H9 (cell line): ENCODE measurements around the gene AGTRAP. TPM values are rescaled to one million over a fixed set of nuclear protein-coding genes. Genes with fewer than 3 reads are reported as not detected.

Source experiments
- DNase-seq: peaks from one replicate; pipeline ENCODE4 v3.0.0-alpha.2; 2017
- H2AFZ ChIP-seq: one replicate; pipeline ENCODE4 v1.6.1; 2013; ENCODE audit warnings: mild to moderate bottlenecking, low read length, control low read depth, moderate library complexity
- H2AK5ac ChIP-seq: 2 replicates; pipeline ENCODE4 v1.6.1; 2013; ENCODE audit warnings: low read length, control low read depth, mixed read lengths; ENCODE audit not compliant: insufficient read length
- H2BK120ac ChIP-seq: one replicate; pipeline ENCODE4 v1.6.1; 2013; ENCODE audit warnings: low read depth, mild to moderate bottlenecking, low read length, control low read depth, inconsistent platforms; ENCODE audit not compliant: poor library complexity, severe bottlenecking
- H2BK12ac ChIP-seq: 2 replicates; pipeline ENCODE4 v1.6.1; 2013; ENCODE audit warnings: low read length, control low read depth, mixed read lengths, low read depth; ENCODE audit not compliant: insufficient read length
- H2BK15ac ChIP-seq: 2 replicates; pipeline ENCODE4 v1.6.1; 2013; ENCODE audit warnings: low read depth, low read length, control low read depth
- H2BK20ac ChIP-seq: one replicate; pipeline ENCODE4 v1.6.1; 2013; ENCODE audit warnings: low read depth, mild to moderate bottlenecking, low read length, control low read depth, inconsistent platforms; ENCODE audit not compliant: poor library complexity, severe bottlenecking
- H2BK5ac ChIP-seq: 2 replicates; pipeline ENCODE4 v1.6.1; 2013; ENCODE audit warnings: low read length, control low read depth, mixed read lengths; ENCODE audit not compliant: insufficient read length
- H3K14ac ChIP-seq: 2 replicates; pipeline ENCODE4 v1.6.1; 2013; ENCODE audit warnings: low read length, control low read depth; ENCODE audit not compliant: insufficient read depth
- H3K18ac ChIP-seq: 2 replicates; pipeline ENCODE4 v1.6.1; 2013; ENCODE audit warnings: low read depth, mild to moderate bottlenecking, mixed read lengths, low read length, control low read depth; ENCODE audit not compliant: insufficient read length
- H3K23ac ChIP-seq: 2 replicates; pipeline ENCODE4 v1.6.1; 2013; ENCODE audit warnings: low read length, control low read depth, mixed read lengths, low read depth; ENCODE audit not compliant: insufficient read length
- H3K23me2 ChIP-seq: 2 replicates; pipeline ENCODE4 v1.6.1; 2013; ENCODE audit warnings: low read depth, mild to moderate bottlenecking, mixed read lengths, low read length, control low read depth; ENCODE audit not compliant: insufficient read length, poor library complexity, severe bottlenecking
- H3K27ac ChIP-seq: 2 replicates; pipeline ENCODE4 v1.5.1; 2013; ENCODE audit warnings: low read length, control low read depth, mixed read lengths, low read depth; ENCODE audit not compliant: insufficient read length
- H3K27me3 ChIP-seq: 2 replicates; pipeline ENCODE4 v1.6.1; 2013; ENCODE audit warnings: low read length, control low read depth, inconsistent platforms; ENCODE audit not compliant: insufficient read depth
- H3K4ac ChIP-seq: 2 replicates; pipeline ENCODE4 v1.6.1; 2013; ENCODE audit warnings: low read depth, mild to moderate bottlenecking, control low read depth, inconsistent platforms, low read length, moderate library complexity
- H3K4me1 ChIP-seq: 2 replicates; pipeline ENCODE4 v1.6.1; 2013; ENCODE audit warnings: low read length, control low read depth, inconsistent platforms; ENCODE audit not compliant: insufficient read depth
- H3K4me2 ChIP-seq: 2 replicates; pipeline ENCODE4 v1.6.1; 2013; ENCODE audit warnings: low read length, control low read depth, mixed read lengths; ENCODE audit not compliant: insufficient read length, insufficient read depth
- H3K56ac ChIP-seq: 2 replicates; pipeline ENCODE4 v1.6.1; 2013; ENCODE audit warnings: low read depth, mild to moderate bottlenecking, mixed read lengths, low read length, control low read depth; ENCODE audit not compliant: insufficient read length
- H3K79me1 ChIP-seq: 2 replicates; pipeline ENCODE4 v1.6.1; 2013; ENCODE audit warnings: low read depth, mild to moderate bottlenecking, moderate library complexity, low read length, control low read depth, inconsistent platforms; ENCODE audit not compliant: insufficient read depth, poor library complexity, severe bottlenecking
- H3K79me2 ChIP-seq: 2 replicates; pipeline ENCODE4 v1.6.1; 2013; ENCODE audit warnings: low read length, control low read depth, inconsistent platforms; ENCODE audit not compliant: insufficient read depth
- H3K9ac ChIP-seq: 2 replicates; pipeline ENCODE4 v1.6.1; 2013; ENCODE audit warnings: low read length, control low read depth, mixed read lengths; ENCODE audit not compliant: insufficient read length; ENCODE audit errors: extremely low read depth
- H3K9me3 ChIP-seq: one replicate; pipeline ENCODE4 v1.6.1; 2013; ENCODE audit warnings: low read depth, low read length, inconsistent platforms; ENCODE audit not compliant: control insufficient read depth
- H3T11ph ChIP-seq: one replicate; pipeline ENCODE4 v1.6.1; 2013; ENCODE audit warnings: mild to moderate bottlenecking, low read length, control low read depth, inconsistent platforms
- H4K20me1 ChIP-seq: one replicate; pipeline ENCODE4 v1.6.1; 2013; ENCODE audit not compliant: control insufficient read depth, insufficient read length, insufficient read depth
- H4K5ac ChIP-seq: 2 replicates; pipeline ENCODE4 v1.6.1; 2013; ENCODE audit warnings: low read depth, mild to moderate bottlenecking, mixed read lengths, low read length, control low read depth; ENCODE audit not compliant: insufficient read length
- H4K8ac ChIP-seq: replicated peaks from 2 replicates; pipeline ENCODE4 v1.6.1; 2013; ENCODE audit warnings: low read length, control low read depth, mixed read lengths, low read depth; ENCODE audit not compliant: insufficient read length
- H4K91ac ChIP-seq: 2 replicates; pipeline ENCODE4 v1.6.1; 2013; ENCODE audit warnings: low read depth, mild to moderate bottlenecking, moderate library complexity, mixed read lengths, low read length, control low read depth; ENCODE audit not compliant: insufficient read length
- H3K27ac Mint-ChIP-seq, 3 experiments: 2 replicates in 2 of 3; 3 replicates in 1 of 3; pipeline ENCODE4 v1.8.0; 2020 to 2021; ENCODE audit warnings: mixed read lengths in 3 of 3, mild to moderate bottlenecking in 1 of 3, moderate library complexity in 1 of 3
- H3K27me3 Mint-ChIP-seq: 2 replicates; pipeline ENCODE4 v1.8.0; 2021; ENCODE audit warnings: low read depth, mild to moderate bottlenecking, moderate library complexity, mixed read lengths
- H3K36me3 Mint-ChIP-seq, 3 experiments: 2 replicates in 2 of 3; 3 replicates in 1 of 3; pipeline ENCODE4 v1.8.0; 2020 to 2021; ENCODE audit warnings: low read depth in 3 of 3, mixed read lengths in 3 of 3; ENCODE audit not compliant: insufficient read depth in 1 of 3
- H3K4me1 Mint-ChIP-seq, 2 experiments: 2 replicates each; pipeline ENCODE4 v1.8.0; 2020; ENCODE audit warnings: mixed read lengths in 2 of 2
- H3K4me3 Mint-ChIP-seq, 2 experiments: 2 replicates in 1 of 2; 3 replicates in 1 of 2; pipeline ENCODE4 v1.8.0; 2020 to 2021; ENCODE audit warnings: mild to moderate bottlenecking in 2 of 2, mixed read lengths in 2 of 2, moderate library complexity in 1 of 2
- H3K9me3 Mint-ChIP-seq, 2 experiments: 2 replicates in 1 of 2; 3 replicates in 1 of 2; pipeline ENCODE4 v1.8.0; 2020; ENCODE audit warnings: mild to moderate bottlenecking in 2 of 2, mixed read lengths in 2 of 2, moderate library complexity in 1 of 2
- CTCF ChIP-seq: fragments of 200-600 bp; sonication (generic); conservative IDR thresholded peaks from 3 replicates; pipeline ENCODE4 v1.8.0; 2021; ENCODE audit warnings: antibody characterized with exemption, mild to moderate bottlenecking
- WGBS: extraction: QIAGEN DNeasy Blood & Tissue Kit; methylation state at CpG from one replicate; pipeline ENCODE4 v1.1.7; 2013; ENCODE audit warnings: missing lambda C conversion rate, low lambda C conversion rate, mixed read lengths; ENCODE audit not compliant: insufficient read length; ENCODE audit errors: extremely low coverage; 5-methylcytosine and 5-hydroxymethylcytosine counted together
- total RNA-seq: library from RNA; stranded (reverse); gene quantifications from 2 replicates; pipeline ENCODE4 v1.2.1, GENCODE V29; 2021

Gene AGTRAP
- total RNA-seq, 1 experiment from 2014 or later: 60.9 TPM

DNA sequence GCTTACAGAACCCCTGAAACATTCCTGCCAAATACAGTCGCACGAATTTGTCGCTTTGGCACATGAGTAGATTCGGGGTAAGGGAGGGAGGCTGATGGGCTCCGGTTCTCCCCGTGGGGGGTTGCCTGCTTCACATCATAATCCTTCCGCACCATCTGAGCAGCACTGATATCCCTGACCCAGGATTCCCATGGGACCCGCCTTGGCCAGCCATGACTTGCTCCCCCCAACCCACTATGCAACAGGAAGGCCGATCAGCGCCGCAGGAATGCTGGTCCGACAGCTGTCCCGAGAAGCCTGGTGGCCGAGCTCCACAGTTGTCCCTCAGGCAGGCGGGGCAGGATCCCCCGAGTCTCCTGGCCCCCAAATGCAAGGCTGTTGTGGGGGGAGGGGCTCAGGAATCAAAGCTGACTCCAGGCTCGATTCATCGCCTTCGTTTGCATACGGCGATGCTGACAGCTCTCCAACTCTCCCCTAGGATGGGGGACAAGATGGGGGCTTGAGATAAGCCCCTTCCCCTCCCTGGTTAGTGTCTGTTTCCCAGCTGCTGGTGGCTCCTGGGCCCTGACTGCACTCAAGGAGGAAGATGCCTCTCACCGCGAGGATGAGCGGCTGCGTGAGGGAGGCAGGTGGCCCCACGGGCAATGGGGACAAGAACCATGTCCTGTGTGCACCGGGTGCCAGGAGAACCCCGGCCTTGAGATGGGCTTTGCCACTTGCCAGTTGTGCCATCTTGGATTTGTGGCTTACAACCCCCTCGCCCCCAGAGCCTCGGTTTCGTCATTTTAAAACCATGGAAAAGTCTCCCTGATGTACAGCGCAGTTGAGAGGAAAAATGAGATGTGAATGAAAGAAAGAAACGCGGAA lies 35.1 kb upstream of the AGTRAP start:
- peaks cover 10% of the 10 kb centered on the region for H3K4me1 ChIP-seq
- no peaks in the 10 kb centered on the region for H3K9me3 Mint-ChIP-seq
- H3K4me1 Mint-ChIP-seq: peaks cover 50 to 51% of the 10 kb centered on the region in 2 experiments
- H4K5ac ChIP-seq: no peak overlapping the region
- no peak overlapping the region for H2BK120ac ChIP-seq
- H3T11ph ChIP-seq: no peak overlapping the region
- no peak overlapping the region for H3K18ac ChIP-seq
- H2AFZ ChIP-seq: no peak overlapping the region
- no peak overlapping the region for H3K4me2 ChIP-seq
- no peak overlapping the region for H3K9ac ChIP-seq
- no peak for TF ChIP-seq CTCF
- no peak overlapping the region for H3K23ac ChIP-seq
- no CpG with 5 or more reads among the region's 34 CpGs for WGBS
- H3K27ac ChIP-seq: no peak overlapping the region
- no peak overlapping the region for H3K56ac ChIP-seq
- no peaks in the 10 kb centered on the region for H3K9me3 ChIP-seq
- H3K27me3 Mint-ChIP-seq: no peaks in the 10 kb centered on the region
- H2AK5ac ChIP-seq: no peak overlapping the region
- H2BK12ac ChIP-seq: no peak overlapping the region
- no peaks in the 10 kb centered on the region for H3K79me1 ChIP-seq
- no peak overlapping the region for H2BK15ac ChIP-seq
- H3K14ac ChIP-seq: no peak overlapping the region
- DNase-seq: peak; percentile 29
- no peak overlapping the region for H4K8ac ChIP-seq
- H3K36me3 Mint-ChIP-seq: peaks cover 0 to 8% (median 0%) of the 10 kb centered on the region in 3 experiments; a peak in 3 of 7 replicates
- H3K27me3 ChIP-seq: no peaks in the 10 kb centered on the region
- no peak overlapping the region for H3K4ac ChIP-seq
- no peak overlapping the region for H2BK5ac ChIP-seq
- H3K23me2 ChIP-seq: peaks cover 5% of the 10 kb centered on the region
- H3K27ac Mint-ChIP-seq: peak overlapping the region in 1 of 3 experiments; percentile 76; a peak in 1 of 7 replicates
- H3K4me3 Mint-ChIP-seq: no peak overlapping the region
- peaks cover 8% of the 10 kb centered on the region for H4K20me1 ChIP-seq
- no peaks in the 10 kb centered on the region; the same call in 1 of the 2 replicates for H3K79me2 ChIP-seq
- H2BK20ac ChIP-seq: no peak overlapping the region
- H4K91ac ChIP-seq: no peak overlapping the region
